ENCODE results near the gene LINGO4. TPM values are rescaled to one million over a fixed set of nuclear protein-coding genes. Genes with fewer than 3 reads are reported as not detected.

The LINGO4 gene
- total and polyA plus RNA-seq, 2 of the 13 experiments (the other 11 are each of a cell fraction or from before 2014, with no cell fraction given) = 0.02 to 0.05 TPM

- Histone ChIP-seq H3K9me3 (ENCODE audit: low read length) (no peaks in the 10 kb centered on the region), H4K20me1 (ENCODE audit: insufficient read depth, low read length) (no peaks in the 10 kb centered on the region), H3K36me3 (replicated peaks in 1 of 2; ENCODE audit: control insufficient read depth in 1 of 2, insufficient read depth in 2 of 2, low read length in 2 of 2) (no peaks in the 10 kb centered on the region), H3K79me2 (ENCODE audit: insufficient read depth, low read length) (no peaks in the 10 kb centered on the region), H3K4me2 (ENCODE audit: low read depth, low read length) (no peak overlapping the region; the same call in 1 of the 2 replicates), H2AFZ (ENCODE audit: low read length) (no peak overlapping the region), H3K9ac (ENCODE audit: insufficient read depth, low read depth, low read length) (no peak overlapping the region), H3K4me3 (replicated peaks in 1 of 3; ENCODE audit: insufficient read depth in 1 of 3, low read depth in 2 of 3, low read length in 3 of 3) (no peak overlapping the region), H3K27me3 (ENCODE audit: control insufficient read depth in 1 of 2, insufficient read depth in 2 of 2, low read length in 2 of 2) (peaks cover 0 to 3% of the 10 kb centered on the region in 2 experiments; a peak in 3 of 5 replicates), H3K27ac (ENCODE audit: extremely low read length, insufficient read depth, low read length) (no peak overlapping the region), H3K4me1 (ENCODE audit: insufficient read depth, low read length) (no peaks in the 10 kb centered on the region)
- WGBS (ENCODE audit: low lambda C conversion rate) = 41% methylated on average over 4 of the region's 7 CpGs
- ATAC-seq (peak; percentile 25), FAIRE-seq (no peak), DNase-seq (ENCODE audit: low spot score) (no peak)
- in situ Hi-C loops (cut with HindIII; ENCODE audit: extremely low pct_ligation_motif_present, low pct_unique_long_range_greater_than_20kb) (no loop called here), intact Hi-C loops (cut with micrococcal nuclease; ENCODE audit: unreplicated experiment) (no loop called here)
- CTCF ChIA-PET (ENCODE audit: low intra/inter-chr PET ratio, low total read pairs) = no interaction called here
- POLR2A ChIA-PET = interaction anchor here (1.1 to 1.6 kb wide), 3 partner anchors 11 to 38 kb away, joined by 3 to 5 read pairs (median 3); partner anchors contain the start of genes C2CD4D and TDRKH
- no TSS peak for BruUV-seq (replicated peaks)
- TF ChIP-seq TBL1XR1 (IDR thresholded peaks at IDR 0.05; ENCODE audit: borderline replicate concordance, low read length, partially characterized antibody) (no peak), KDM6A (CRISPR knock-in tag; IDR thresholded peaks at IDR 0.05; ENCODE audit: low read depth) (no peak), ZBTB25 (CRISPR knock-in tag; IDR thresholded peaks at IDR 0.05) (no peak), ZFYVE20 (CRISPR knock-in tag; IDR thresholded peaks at IDR 0.05; ENCODE audit: borderline replicate concordance, low read depth) (no peak), HNF1B (CRISPR knock-in tag; IDR thresholded peaks at IDR 0.05) (no peak), MED13 (CRISPR knock-in tag; IDR thresholded peaks at IDR 0.05) (no peak), TBX2 (CRISPR knock-in tag; IDR thresholded peaks at IDR 0.05; ENCODE audit: borderline replicate concordance) (no peak), RFXAP (CRISPR knock-in tag; IDR thresholded peaks at IDR 0.05; ENCODE audit: borderline replicate concordance) (no peak), ZNF407 (CRISPR knock-in tag; IDR thresholded peaks at IDR 0.05; ENCODE audit: not compliant biosample characterization) (no peak)
These were observed 3.4 kb downstream of the LINGO4 start for GRCh38 chr1:151801846-151802245.

All from HepG2 (cell line).